ENCODE measurements around the gene HIC2.
"Not testable (repeated sequence)": the region's sequence is repeated elsewhere in the genome, so short reads cannot be mapped to it uniquely, and the experiment has no call there.

DNA sequence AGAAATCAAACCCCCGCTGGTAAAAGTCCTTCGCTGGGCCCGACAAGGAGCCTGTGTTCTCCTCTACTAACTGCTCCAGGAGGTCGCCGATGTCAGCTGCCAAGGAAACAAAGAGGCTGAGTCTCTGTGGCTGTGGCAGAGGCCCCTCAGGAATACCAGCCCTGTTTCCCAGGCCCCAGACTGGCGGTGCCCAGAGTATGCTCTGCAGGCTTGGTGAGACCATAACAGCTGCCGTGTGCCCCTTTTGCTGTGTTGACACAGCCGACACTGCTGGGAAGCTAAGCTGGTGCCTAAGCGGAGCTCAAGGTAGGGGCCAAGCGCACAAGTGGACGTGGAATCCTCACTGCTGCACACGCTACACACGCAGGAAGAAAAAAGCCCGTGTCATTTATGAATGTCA, 66.9 kb downstream of the HIC2 start:
- not testable (repeated sequence) for TF ChIP-seq EZH2phosphoT487 (IDR thresholded peaks at IDR 0.05; ENCODE audit: insufficient read depth, low read depth); EZH2 (IDR thresholded peaks at IDR 0.05; ENCODE audit: insufficient read depth, poor library complexity, severe bottlenecking)

Data from GM23248 (cell line).